Fibroblast of mammary gland (primary cell): ENCODE data around the gene SRPRB.

Source experiments
- DNase-seq: peaks from one replicate; pipeline ENCODE4 v3.0.0-alpha.2; 2010; ENCODE audit warnings: low read depth
- H3K4me3 ChIP-seq: 2 replicates; pipeline ENCODE4 v1.5.1; 2011; ENCODE audit warnings: low read depth, mild to moderate bottlenecking, low read length, moderate library complexity; ENCODE audit not compliant: control insufficient read depth
- CTCF ChIP-seq: conservative IDR thresholded peaks from 2 replicates; pipeline ENCODE4 v1.5.1; 2011; ENCODE audit warnings: low read depth, low read length, inconsistent platforms; ENCODE audit not compliant: control insufficient read depth, insufficient read depth

The SRPRB gene

DNA sequence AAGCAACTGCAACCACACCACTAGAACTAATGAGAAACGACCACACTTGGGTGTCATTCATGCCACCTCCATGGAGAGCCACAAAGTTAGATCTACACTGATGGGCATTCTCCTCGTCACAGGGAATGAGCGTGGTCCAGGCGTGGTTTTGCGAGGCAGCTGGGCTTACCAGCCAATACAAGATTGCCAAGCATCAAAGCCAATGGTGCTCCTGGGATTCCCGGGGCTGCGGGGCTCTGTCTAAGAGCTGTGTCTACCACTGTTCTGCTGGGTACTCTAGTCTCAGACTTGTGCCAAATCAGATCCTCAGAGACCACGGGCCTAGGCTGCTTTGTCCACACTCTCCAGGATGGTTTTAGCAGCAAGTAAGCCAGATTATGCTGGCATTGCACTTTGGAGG is 46.3 kb downstream of the SRPRB start:
- no peak overlapping the region for H3K4me3 ChIP-seq
- DNase-seq, result no peak
- no peak for TF ChIP-seq CTCF

- no peak for TF ChIP-seq CTCF
- no peak overlapping the region for H3K4me3 ChIP-seq
- no peak for DNase-seq
Measured at GRCh38 chr3:133853063-133853924, 47.7 kb downstream of the SRPRB start.

- TF ChIP-seq CTCF, result no peak
- DNase-seq, result peak; percentile 55
- H3K4me3 ChIP-seq, result no peak overlapping the region
Measured at GRCh38 chr3:133853925-133854227, 48.3 kb downstream of the SRPRB start.

DNA sequence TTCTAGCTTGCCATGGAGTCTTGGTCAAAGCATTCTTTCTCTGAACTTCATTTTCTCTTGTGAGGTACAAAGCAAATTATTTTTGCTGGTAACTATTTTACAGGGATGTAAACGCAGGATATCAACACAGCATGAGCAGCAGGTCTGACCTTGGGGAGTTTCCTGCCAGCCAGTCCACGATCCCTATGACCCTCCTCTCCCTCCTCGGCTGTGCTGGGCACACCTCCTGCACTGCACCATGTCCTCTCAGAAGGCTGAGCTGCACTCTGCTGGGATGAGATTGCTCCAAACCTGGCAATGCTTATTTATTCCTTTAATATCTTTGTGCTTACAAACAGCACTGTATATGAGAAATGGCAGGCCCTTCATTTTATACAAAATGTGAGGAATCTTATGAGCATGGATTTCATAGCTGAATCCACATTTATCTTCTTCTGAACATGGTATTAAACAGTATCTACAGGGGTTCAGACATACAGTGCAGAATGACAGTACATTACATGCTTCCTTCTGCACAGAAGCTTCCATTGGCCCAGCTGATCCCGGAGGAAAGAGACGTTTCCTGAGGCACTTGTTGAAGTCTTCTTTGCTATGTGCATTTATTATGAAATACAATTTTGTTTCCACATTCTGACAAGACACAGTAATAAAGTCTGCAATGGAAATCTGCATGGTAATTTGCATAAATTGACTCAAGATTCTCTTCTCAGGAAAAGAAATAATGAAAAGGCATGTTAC is 48.8 kb downstream of the SRPRB start:
- no peak for TF ChIP-seq CTCF
- DNase-seq, result no peak
- H3K4me3 ChIP-seq, result no peak overlapping the region

GRCh38 chr3:133855002-133855370 is 49.4 kb downstream of the SRPRB start:
- H3K4me3 ChIP-seq, result no peak overlapping the region
- no peak for DNase-seq
- TF ChIP-seq CTCF, result no peak

GRCh38 chr3:133855772-133856171 is 50.2 kb downstream of the SRPRB start:
- H3K4me3 ChIP-seq, result no peak overlapping the region
- TF ChIP-seq CTCF, result no peak
- peak; percentile 42 for DNase-seq
